ENCODE data around the gene ENTPD6. TPM values are rescaled to one million over a fixed set of nuclear protein-coding genes. Genes with fewer than 3 reads are reported as not detected.

Gene ENTPD6
- total RNA-seq, 6 experiments from 2014 or later, result 28.8 to 48.4 (median 34.6) TPM

DNA sequence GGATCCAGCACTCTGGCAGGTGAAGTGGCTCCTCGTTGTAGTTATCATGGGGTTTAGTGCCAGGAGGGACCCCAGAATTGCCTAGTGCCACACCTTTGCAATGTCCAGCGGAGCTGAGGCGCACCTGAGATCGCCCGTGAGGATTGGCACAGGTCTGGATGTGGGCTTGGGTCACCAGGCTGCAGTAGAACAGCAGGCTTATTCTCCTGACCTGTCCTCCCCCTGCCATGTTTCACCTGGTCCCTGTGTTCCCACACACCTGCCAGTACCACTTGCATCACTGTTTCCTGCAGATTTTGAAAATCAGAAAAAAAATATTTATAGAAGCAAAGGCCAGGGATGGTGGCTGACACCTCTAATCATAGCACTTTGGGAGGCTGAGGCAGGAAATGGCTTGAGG lies 16.7 kb downstream of the ENTPD6 start:
- intact Hi-C loops (cut with DNase I), result no loop called here
- DNase-seq, result peak in 1 of 3 donors; percentile 63
- ATAC-seq, result peak in 3 of 4 donors; percentile 33 to 56 (median 34)

DNA sequence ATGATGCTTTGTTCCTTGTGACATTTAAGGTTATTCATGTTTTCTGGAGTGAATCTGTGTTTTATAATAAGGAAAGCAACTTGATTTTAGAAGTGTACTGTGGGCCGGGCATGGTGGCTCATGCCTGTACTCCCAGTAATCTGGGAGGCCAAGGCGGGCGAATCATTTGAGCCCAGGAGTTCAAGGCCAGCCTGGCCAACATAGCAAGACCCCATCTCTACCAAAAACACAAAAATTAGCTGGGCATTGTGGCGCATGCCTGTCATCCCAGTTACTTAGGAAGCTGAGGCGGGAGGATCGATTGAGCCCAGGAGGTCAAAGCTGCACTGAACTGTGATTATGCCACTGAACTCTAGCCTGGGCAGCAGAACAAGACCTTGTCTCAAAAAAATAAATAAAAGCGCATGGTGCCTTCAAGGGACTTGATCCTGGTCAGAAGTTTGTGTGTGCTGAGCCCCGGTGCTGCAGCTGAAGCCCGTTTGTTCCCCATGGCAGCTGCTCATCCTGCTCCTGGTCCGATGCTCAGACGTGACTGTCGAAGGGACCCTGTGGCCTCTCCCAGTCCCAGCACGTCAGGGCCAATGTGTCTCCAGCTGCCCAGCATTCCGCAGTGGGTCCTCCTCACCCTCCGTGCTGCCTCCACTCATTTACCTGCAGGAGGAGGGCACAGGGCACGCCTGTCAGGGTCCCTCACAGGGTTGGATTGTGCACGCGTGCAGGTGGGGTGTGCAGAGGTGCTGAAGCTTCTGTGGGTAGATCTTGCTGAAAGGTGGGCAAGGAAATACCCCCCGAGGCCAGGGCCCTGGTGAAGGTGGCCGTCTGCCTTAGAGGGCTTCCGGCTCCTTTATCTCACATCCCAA lies 18.3 kb downstream of the ENTPD6 start:
- peaks cover 0 to 34% (median 7%) of the 10 kb centered on the region in 4 donors for H3K36me3 ChIP-seq
- no peak overlapping the region for H3K27ac ChIP-seq
- intact Hi-C loops (cut with DNase I), result no loop called here
- no peaks in the 10 kb centered on the region for H3K9me3 ChIP-seq
- no peaks in the 10 kb centered on the region for H3K27me3 ChIP-seq
- no peak overlapping the region for H3K4me3 ChIP-seq
- peaks cover 0 to 5% (median 0%) of the 10 kb centered on the region in 4 donors for H3K4me1 ChIP-seq
- 83% methylated on average over 7 of the region's 21 CpGs for WGBS (ENCODE audit: insufficient coverage, low coverage, low lambda C conversion rate, missing lambda C conversion rate)
- TF ChIP-seq, protein P1, sequence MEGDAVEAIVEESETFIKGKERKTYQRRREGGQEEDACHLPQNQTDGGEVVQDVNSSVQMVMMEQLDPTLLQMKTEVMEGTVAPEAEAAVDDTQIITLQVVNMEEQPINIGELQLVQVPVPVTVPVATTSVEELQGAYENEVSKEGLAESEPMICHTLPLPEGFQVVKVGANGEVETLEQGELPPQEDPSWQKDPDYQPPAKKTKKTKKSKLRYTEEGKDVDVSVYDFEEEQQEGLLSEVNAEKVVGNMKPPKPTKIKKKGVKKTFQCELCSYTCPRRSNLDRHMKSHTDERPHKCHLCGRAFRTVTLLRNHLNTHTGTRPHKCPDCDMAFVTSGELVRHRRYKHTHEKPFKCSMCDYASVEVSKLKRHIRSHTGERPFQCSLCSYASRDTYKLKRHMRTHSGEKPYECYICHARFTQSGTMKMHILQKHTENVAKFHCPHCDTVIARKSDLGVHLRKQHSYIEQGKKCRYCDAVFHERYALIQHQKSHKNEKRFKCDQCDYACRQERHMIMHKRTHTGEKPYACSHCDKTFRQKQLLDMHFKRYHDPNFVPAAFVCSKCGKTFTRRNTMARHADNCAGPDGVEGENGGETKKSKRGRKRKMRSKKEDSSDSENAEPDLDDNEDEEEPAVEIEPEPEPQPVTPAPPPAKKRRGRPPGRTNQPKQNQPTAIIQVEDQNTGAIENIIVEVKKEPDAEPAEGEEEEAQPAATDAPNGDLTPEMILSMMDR (IDR thresholded peaks at IDR 0.05), result no peak
- TF ChIP-seq POLR2A (IDR thresholded peaks at IDR 0.05), result no peak
- peak in 2 of 4 donors; percentile 55 to 60 for ATAC-seq
- peak in 1 of 3 donors; percentile 64 for DNase-seq

More for the DNA sequence above, 16.7 kb downstream of the ENTPD6 start:
- Histone ChIP-seq H3K4me1 (peaks cover 0 to 5% (median 0%) of the 10 kb centered on the region in 4 donors), H3K36me3 (peaks cover 0 to 27% (median 7%) of the 10 kb centered on the region in 4 donors), H3K27ac (no peak overlapping the region), H3K4me3 (no peak overlapping the region), H3K27me3 (no peaks in the 10 kb centered on the region), H3K9me3 (no peaks in the 10 kb centered on the region)
- 80% methylated on average over 3 of the region's 5 CpGs for WGBS (ENCODE audit: insufficient coverage, low coverage, low lambda C conversion rate, missing lambda C conversion rate)
- TF ChIP-seq, protein P1 (IDR thresholded peaks at IDR 0.05), result no peak
- TF ChIP-seq POLR2A (IDR thresholded peaks at IDR 0.05), result no peak

DNA sequence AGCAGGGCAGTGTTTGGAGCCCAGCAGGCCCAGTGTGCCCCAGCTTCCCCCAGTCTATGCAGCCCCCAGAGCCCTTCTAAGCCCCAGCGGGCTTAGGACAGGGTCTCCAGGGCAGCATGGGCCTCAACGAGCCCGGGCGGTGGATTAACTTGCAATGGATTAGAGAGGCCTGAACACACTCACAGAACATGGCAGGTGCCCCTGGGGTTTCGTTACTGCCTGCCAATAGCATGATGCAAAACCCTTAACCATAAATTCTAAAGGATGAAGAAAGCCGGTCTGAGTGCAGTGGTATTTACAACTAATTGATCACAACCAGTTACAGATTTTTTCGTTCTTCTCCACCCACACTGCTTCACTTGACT lies 18.9 kb downstream of the ENTPD6 start:
- intact Hi-C loops (cut with DNase I), result no loop called here
- DNase-seq, result no peak
- 100% methylated on average over 1 of the region's 7 CpGs for WGBS (ENCODE audit: insufficient coverage, low coverage, low lambda C conversion rate, missing lambda C conversion rate)
- Histone ChIP-seq H3K36me3 (peaks cover 0 to 34% (median 7%) of the 10 kb centered on the region in 4 donors), H3K4me3 (no peak overlapping the region), H3K9me3 (no peaks in the 10 kb centered on the region), H3K27ac (no peak overlapping the region), H3K27me3 (no peaks in the 10 kb centered on the region), H3K4me1 (peaks cover 0 to 5% (median 0%) of the 10 kb centered on the region in 4 donors)
- no peak for TF ChIP-seq POLR2A (IDR thresholded peaks at IDR 0.05)
- TF ChIP-seq, protein P1 (IDR thresholded peaks at IDR 0.05), result no peak
- no peak for ATAC-seq

DNA sequence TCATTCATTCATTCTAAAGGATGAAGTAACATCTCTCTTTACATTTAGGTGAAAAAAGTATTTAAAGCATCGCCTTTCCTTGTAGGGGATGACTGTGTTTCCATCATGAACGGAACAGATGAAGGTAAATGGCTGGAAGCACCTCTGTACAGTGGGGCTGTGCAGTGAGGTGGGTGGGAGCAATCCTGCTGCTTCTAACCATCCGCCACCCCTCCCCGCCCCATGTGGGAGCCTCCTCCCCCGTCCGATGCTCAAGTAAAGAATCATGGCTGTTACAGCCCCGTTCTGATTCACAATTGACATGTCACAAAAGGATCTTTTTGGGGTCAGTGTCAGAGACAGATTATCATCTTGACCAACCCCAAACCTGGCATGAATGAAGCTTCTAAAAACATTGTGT lies 19.3 kb downstream of the ENTPD6 start:
- H3K4me3 ChIP-seq, result no peak overlapping the region
- no peaks in the 10 kb centered on the region for H3K27me3 ChIP-seq
- no peaks in the 10 kb centered on the region for H3K9me3 ChIP-seq
- H3K27ac ChIP-seq, result no peak overlapping the region
- intact Hi-C loops (cut with DNase I), result no loop called here
- ATAC-seq (no peak), DNase-seq (no peak)
- 93% methylated on average over 5 of the region's 7 CpGs for WGBS (ENCODE audit: insufficient coverage, low coverage, low lambda C conversion rate, missing lambda C conversion rate)
- peaks cover 0 to 5% (median 0%) of the 10 kb centered on the region in 4 donors for H3K4me1 ChIP-seq
- H3K36me3 ChIP-seq, result peaks cover 0 to 34% (median 7%) of the 10 kb centered on the region in 4 donors
- TF ChIP-seq, protein P1 (IDR thresholded peaks at IDR 0.05), result no peak
- no peak for TF ChIP-seq POLR2A (IDR thresholded peaks at IDR 0.05)

Data from right lobe of liver (tissue), 6 donors.